Activated CD4-positive, CD25-positive, alpha-beta regulatory T cell (primary cell): ENCODE data around the gene LSAMP.
"Not testable (repeated sequence)": the region's sequence is repeated elsewhere in the genome, so short reads cannot be mapped to it uniquely, and the experiment has no call there.

Source experiments
- DNase-seq, 4 experiments: peaks; one replicate each; lab custom pipeline; 2025; lab: John Stamatoyannopoulos, UW

LSAMP gene

DNA sequence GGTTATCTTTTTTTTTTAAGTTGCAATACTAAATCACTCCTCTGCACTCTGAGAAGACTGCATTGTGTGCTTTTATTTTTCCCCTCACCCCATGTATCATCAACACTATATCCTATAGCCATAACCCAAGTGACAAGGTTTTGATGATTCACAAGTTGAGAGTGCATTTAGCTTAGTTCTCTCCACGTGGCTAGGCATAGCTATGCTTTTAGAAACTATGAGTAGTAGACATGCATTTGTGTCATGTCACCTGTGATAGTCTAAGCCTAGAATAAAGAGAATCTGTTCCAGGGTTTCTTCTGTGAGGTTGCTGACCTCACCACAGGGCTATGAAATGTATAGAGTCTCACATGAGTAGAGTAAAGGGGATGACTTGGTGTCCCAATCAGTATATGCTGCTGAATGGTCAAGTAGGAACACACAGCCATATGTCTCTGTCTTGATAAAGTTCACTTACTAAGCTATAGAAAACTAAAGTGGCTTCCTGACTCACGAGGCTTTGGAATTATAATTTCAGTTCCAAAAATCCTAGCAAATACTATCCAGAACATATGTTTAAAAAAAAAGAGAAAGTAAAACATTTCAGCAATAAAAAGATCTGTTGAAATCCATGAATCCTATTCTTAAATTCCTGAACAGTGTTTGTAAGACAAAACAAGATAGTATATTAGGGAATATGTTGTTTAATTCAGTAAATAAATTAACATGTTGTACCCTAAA lies 206.3 kb downstream of the LSAMP start:
- DNase-seq, result no peak

DNA sequence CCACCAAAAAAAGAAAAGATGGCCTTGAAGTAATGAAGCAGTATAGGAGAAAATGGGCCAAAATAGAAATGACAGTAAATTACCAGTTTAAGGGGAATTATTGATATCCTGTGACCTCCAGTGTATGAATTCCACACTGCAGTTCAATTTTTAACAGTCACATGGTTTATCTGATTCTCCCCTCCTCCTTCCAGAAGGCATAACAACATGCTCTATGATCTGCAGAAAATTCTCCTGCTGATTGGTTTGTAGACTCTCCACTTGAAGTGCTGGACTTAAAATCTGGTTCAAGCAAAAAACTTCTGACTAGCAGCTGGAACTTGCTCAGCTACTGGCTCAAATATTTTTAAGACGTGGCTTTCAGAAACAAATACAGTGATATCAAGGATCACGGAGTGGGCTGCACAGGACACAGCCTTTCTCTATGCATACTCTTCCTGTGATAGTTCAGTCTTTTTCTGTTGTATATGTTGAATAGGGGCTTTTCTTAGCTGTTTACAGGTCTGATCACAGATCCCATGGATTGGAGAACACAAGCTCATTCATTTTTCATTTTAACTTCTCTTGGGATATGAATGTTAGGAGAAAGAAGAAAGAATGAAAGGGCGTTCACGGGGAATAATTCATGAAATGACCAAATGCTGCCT lies 211.5 kb downstream of the LSAMP start:
- DNase-seq, result no peak

DNA sequence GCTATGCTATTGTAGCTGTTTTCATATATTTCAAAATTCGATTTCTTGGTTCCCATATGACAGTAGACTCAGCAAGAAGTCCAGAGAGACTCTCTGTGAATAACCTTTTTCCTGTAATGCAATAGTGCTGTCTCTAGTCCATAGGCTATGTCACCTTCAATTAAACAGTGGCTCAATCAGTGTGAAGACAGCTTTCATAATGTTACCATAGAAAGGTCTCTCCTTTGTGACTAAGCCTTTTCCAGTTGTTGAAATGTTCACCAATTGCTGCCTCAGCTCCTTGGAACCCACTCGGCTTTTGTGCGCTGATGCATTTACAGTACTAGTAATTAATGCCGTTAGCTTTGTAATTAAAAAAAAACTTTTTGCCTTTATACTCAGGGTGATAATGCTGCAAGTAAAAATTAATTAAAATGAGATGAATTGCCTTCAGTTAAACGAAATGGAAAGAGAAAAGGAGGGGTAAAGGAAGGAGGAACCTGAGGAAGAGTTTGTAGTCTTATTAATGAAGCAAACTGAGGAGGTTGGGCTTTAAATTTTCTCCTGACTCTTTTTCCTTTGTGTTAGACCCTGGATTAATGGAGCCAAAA lies 214.8 kb downstream of the LSAMP start:
- no peak for DNase-seq

DNA sequence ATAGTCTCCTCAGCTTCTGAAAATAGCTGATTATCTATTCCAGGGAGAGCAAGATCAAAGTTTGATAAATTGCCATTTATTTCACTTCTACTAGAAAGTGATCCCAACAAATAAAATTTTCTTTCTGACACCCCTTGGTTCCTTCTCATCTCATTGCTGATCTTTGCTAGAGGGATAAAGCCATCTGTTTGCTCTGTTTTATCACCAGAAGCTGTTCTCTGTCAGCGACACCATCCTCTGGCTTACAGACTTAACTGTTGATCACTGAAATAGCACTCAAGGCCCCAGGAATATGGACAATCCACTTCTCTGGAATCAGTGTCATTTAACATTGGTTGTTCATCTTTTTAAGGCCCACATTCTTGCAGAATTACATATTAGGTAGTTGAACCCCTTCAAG lies 219.0 kb downstream of the LSAMP start:
- DNase-seq, result no peak

DNA sequence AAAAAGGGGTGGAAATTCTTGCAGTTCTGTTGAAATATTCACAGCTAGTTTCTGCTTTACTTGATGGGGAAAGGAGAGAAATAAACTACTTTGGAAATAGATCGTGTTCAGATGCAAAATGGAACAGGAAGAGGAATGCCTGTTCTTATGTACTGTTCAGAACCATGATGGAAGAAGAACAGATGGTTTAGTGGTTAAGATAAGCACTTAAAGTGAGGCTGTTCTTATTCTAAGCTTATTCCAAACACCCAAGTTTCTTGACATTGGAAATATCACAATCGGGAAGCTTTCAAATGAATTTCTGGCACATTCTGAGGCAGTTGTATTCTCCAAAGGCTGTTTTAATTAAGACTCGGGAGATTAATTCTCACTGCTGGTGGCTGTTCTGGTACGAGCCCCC lies 228.5 kb downstream of the LSAMP start:
- no peak for DNase-seq

DNA sequence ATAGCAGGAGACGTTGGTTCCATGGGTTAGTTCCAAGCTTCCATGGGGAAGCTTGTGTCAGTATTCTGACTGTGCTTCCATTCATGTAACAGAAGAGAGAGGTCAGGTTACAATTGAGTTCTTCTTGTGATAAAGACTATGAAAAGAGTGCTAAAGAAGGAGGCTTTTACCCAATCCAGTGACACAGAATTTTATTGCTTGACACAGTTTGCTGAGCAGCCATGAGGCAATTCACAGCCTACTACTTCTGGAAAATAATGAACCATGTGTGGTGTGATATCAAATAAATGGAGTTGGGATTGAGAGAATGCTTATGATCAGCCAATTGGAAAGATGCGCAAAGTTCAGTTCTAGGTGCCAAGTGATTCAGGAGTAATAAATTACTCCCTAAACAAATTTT lies 233.4 kb downstream of the LSAMP start:
- DNase-seq, result no peak

DNA sequence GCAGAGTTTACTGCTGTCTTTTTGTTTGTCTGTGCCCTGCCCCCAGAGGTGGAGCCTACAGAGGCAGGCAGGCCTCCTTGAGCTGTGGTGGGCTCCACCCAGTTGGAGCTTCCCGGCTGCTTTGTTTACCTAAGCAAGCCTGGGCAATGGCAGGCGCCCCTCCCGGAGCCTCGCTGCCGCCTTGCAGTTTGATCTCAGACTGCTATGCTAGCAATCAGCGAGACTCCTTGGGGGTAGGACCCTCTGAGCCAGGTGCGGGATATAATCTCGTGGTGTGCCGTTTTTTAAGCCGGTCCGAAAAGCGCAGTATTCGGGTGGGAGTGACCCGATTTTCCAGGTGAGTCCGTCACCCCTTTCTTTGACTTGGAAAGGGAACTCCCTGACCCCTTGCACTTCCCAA lies 236.5 kb downstream of the LSAMP start:
- not testable (repeated sequence) for DNase-seq

DNA sequence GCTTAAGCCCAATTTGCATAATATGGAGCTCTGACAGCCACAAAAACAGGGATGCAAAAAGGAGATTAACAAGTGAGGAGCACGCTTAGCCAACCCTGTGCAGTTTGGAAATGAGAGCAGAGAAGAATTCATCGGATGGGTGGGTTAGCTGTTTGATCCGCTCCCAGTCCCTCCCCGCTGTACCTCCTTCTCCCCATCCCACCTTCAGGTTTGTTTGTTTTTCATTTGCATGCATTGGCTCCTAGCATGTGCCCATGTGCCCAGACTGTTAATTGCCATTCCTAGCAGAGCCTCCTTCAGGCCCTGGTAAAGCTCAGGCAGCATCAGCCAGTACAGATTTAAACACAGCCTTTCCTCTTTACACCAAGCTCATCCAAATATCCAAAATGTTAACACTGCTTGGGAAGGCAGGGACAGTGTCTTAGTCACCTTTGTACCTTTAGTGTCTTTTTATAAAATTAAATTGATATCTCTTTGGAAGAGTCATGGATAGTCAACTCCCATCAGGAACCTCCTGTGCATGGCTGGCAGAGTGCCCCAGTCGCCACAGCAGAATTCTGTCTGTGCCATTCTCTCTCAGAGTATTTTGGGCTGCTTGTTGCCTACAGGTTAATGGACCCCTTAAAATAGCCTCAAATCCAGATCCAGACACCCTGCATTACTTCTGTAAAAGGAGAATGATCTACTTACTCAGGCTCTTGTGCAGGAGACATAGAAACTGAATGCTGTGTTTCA lies 244.2 kb downstream of the LSAMP start:
- DNase-seq, result no peak

DNA sequence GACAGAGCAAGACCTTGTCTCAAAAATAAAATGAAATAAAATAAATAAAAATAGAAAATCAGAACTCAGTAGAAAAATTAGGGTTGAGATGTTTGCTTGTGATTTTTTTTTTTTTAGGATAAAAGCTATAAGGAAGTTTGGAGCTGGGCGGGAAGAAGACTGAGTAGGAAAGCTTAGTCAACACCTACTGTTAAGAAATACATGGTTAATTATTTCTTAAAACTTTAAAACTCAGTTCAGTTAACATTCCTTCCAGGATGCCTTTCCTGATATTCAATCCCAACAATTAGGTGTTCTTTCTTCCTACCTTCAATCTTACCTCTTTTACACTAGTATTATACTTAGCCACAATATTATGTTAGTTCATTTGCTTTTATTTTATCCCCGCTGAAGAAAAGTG lies 246.2 kb downstream of the LSAMP start:
- DNase-seq, result no peak

DNA sequence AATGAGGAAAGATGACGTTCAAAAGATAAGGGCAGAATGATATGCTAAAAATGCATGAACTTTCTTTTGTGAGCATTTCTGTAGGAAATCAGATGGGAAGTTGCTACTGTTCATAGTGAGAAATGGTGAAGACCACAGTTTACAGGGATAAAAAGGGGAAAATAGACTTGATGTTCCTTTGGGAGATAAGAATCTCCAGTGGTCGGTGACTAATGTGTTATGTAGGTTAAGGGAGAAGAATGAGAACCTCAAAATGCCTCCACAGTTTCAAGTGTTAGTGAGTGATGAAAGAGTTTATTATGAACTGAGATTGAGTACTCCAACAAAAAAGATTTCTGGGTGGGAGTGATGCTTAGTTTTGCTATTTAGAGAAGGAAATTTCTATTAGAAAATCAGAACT lies 247.2 kb downstream of the LSAMP start:
- DNase-seq, result no peak

DNA sequence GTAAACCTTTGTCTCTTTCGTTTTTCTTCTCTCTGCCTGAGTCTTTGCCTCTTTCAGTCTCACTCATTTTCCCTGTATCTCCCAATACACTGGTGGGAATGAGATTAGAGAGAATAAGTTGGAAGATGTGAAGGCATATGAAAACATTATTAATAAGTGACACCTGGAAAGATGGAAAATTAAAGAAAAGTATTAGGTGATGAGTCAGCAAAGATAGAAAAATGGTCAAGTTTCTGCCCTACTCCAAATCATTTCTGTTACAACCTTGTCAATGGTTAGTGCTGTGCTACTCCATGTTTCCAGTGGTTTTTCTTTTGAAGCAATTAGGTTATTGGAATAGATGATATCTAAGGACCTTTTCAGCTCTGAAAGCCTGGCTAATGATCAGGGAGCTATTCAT lies 252.8 kb downstream of the LSAMP start:
- DNase-seq, result no peak

DNA sequence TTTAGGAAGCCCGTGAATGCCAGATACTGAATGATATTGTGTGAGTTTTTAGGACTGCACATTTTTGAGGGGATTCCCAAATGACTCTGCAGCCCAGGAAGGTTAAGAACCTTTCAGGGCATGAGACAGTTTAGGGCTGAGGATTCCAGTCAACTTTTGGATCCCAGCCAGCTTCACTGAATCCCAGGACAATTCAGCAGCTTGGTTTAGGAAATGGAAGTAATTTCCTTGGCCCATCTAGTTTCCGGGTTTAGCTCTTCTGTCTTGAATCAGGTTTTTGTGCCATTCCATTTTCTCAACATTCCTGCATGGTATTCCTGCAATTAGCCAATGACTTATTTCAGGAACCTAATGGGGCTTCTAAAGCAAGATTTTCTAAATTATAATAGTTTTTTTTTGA lies 253.9 kb downstream of the LSAMP start:
- DNase-seq, result no peak

DNA sequence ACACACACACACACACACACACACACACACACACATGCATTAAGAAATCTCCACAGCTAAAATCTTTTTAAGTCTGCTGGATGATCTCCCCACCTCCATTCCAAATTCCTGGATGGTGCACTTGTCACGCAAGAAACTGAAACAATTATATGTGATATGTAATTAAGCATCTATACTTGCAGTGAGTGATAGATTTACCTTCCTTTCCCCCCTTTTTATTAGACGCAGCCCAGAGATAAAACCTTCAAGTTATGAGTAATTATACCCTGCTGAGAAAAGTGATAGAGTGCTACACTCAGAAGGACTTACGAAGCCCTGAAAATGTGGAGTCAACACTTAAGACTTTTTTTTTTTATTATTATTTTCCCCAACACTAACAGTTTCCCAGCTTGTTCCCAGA lies 255.2 kb downstream of the LSAMP start:
- no peak for DNase-seq

DNA sequence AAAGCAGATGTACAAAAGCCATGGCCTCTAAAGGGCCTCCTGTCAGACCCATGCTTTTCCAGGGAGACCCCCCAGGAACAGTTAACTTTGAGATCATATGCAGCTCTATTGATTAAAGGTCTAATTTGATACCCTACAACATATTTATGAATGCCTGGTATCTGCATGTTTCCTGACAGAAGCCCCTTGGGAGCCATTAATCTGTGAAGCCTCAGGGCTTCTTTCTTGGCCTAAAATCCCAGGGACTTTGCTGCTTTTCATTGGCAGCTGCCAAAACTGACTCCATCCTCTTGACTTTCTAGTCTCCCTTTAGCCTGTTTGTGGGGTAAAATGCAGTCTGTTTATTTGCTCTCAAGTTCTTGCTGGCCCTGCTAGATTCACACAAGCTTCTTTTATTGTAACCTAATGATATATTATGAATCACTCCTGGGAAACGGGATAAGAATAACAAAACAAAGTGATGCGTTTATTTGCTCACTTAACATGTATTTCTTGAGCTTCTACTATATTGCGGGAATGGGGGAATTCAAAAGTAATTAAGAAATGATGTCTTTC lies 257.0 kb downstream of the LSAMP start:
- DNase-seq, result no peak

DNA sequence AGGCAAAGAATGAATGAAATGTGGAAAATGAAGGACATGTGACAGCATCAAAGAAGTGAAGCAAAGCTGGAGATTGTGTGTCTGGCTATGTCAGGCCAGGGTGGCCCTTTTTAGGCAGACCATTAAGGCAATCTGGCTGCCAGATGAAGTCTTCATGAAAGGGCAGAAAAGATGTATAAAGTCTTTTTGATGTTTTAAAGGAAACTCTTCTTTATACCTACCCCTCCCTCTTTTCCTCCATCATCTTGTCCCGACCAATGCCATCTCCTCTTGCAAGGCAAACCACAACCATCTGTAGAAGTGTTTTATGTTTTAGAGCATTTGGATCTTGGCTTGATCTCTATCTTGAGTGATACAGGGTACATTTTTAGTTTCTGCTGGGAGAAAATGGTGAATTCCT lies 259.2 kb downstream of the LSAMP start:
- DNase-seq, result no peak

DNA sequence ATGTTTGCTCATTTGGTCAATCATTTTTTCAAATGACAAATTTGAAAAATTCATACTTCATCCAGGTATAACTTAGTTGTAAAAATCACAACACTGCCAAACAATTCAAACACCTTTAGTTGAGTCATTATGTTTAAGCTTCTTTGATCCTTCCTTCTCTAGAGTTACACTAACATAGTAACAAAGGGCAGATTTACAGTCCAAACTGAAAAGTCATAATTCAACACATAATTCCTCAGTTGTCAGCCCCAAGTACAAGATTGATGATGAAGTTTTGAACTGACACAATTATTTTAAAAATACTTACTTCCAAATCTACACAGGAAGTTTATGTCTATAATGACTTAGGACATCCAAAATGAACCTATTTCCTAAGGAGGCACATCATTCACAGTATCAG lies 264.1 kb downstream of the LSAMP start:
- no peak for DNase-seq

DNA sequence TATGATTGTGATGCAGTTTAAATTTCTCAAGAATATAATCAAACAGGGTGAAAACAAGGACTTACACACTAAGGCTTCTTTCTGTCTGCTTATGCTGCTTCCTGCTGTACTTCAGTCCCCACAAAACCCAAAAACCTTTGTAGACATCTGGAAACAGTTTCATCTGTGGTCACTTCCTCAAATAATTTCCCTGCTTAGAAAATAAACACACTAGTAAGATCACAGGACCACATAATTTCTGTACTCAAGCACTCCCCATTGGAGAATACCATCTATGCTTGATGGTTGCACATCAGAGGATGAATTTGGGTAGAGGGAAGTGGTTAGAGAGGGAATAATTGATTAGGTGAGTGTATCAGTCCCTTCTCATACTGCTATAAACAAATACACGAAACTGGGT lies 266.2 kb downstream of the LSAMP start:
- no peak for DNase-seq

DNA sequence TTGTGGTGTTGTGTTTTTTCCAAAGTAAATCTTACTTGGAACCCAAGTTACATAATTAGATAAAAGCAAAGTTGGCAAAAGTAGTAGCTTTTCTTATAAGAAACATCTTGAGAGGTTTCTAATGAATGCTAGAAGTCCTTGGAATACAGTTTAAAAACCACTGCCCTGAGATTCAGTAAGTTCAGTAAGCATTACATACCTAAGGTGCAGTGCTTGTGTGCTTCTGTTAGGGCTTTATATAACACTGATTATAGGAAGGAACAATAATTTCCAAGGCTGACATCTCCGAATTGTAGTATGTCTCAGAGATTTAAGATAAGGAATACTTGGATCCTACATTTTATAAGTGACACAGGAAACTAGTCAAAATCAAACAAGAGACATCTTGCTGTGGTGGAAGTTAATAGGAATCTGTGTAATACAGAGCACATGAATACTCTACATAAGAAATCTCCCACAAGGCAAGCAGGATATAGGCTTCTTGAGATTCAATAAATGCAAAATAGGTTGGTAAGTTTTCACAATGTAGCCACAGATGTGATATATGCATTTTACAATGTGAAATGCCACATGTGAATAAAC lies 268.2 kb downstream of the LSAMP start:
- no peak for DNase-seq

DNA sequence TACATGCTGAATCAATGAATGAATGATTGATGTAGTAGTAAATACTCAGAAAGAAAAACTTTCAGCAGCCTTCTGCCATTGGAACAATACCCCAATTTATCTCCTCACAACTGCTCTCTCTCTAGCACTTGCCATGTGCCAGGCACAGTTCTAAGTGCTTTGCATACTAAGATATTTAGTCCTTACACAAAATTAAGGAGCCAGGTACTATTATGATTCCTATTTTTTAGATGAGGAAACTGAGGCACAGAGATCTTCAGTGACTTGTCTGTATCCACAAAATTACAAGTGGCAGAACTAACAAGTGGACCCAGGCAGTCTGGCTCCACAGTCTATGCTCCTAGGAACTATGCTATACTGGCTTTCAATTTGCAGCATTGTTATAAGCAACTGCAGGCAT lies 279.2 kb downstream of the LSAMP start:
- no peak for DNase-seq

DNA sequence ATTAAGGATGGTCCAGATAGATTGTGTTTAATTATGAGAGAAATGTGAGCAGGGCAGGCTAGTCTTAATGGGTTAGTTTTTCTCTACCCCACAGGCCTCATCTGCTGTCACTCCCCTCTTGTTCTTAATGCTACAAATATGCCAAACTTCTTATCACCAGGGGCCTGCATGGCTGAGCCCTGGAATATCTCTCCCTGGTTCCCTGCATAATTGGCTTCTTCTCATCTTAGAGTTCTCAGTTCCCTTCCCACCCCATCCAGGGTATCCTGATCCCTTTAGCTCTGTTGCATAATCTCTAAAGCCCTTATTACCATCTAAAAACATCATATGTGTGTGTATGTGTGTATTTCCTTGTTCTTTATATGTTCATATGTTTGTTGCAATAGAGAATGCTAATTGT lies 279.6 kb downstream of the LSAMP start:
- DNase-seq, result no peak

DNA sequence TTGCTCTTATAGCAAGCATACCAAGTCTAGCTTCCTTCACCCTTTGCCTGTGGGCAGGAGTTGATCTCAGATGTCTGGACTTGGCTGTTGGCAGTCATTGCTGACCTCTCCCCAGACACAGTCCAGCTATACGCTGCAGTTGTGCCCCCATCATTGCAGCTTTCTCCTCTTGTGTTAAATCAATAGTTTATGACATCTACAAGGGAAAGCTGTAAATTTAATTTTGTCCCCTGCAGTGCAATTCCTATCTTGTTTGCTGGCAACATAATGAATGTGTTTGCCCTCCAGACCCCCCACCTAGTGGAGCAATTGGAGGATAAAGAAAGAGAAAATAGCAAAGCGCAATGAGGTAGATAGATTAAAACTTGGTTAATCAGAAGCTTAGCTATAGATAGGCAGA lies 280.2 kb downstream of the LSAMP start:
- DNase-seq, result no peak

DNA sequence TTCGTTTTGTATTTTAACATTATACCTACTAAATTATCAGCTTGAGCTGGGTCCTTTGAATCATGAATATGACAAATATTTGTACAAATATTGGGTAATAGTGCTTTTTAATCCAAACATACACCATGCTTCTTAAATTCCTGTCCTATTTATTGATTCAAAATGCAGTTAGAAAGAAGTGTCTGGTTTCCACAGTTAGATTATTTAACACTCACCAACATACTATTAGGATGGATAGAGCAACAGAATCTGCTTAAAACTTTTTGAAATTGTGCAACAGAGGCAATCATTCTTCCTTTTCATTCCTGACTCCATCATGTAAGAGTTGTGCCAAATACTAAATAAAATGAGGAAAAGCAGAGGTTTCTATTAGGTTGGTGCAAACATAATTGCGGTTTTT lies 281.2 kb downstream of the LSAMP start:
- DNase-seq, result no peak
